GM21737 (cell line): ENCODE results near the gene KCNQ1.

Experiments
- ATAC-seq: cut with Tn5 transposase; IDR thresholded peaks from one replicate; pipeline ENCODE4 v1.9.1; 2021; ENCODE audit warnings: mild to moderate bottlenecking, moderate library complexity; ENCODE audit not compliant: unreplicated experiment

Gene KCNQ1

GRCh38 chr11:2798951-2799761 lies 354.3 kb downstream of the KCNQ1 start:
- no peak for ATAC-seq

- ATAC-seq: no peak
Measured at GRCh38 chr11:2799881-2800654, 355.3 kb downstream of the KCNQ1 start.

GRCh38 chr11:2800655-2801531 lies 356.1 kb downstream of the KCNQ1 start:
- ATAC-seq: no peak

DNA sequence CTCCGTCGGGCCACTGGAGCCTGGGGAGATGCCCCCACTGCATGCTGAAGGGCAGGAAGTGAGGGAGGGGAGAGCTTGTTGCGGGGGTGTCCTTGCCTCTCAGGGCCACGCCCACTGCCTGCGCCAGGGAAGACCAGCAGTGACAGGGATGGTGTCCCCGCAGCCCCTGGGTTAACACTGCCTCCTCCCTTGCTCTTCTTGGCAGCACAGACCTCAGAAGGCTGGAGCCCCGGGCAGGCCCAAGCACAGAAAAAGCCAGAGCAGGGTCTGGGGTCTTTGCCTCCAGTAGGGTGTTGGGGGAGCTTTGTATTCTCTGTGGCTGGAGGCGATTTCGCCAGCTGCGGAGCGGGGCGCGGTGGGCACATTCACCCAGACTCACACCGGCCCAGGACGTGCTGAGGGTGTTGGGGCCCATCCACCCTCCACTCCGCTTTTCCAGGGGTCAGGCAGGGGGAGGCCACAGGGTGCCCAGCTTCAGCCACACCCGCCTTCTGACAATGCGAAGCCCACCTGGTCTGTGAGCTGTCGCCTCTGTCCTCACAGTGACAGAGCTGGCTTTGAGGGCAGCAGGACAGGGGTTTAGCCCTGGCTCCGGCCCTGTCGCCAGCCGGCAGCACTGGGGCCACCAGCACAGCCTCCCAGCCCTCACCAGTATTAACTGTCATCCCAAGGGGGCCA lies 357.0 kb downstream of the KCNQ1 start:
- no peak for ATAC-seq

GRCh38 chr11:2802389-2803185 lies 357.8 kb downstream of the KCNQ1 start:
- ATAC-seq: no peak

DNA sequence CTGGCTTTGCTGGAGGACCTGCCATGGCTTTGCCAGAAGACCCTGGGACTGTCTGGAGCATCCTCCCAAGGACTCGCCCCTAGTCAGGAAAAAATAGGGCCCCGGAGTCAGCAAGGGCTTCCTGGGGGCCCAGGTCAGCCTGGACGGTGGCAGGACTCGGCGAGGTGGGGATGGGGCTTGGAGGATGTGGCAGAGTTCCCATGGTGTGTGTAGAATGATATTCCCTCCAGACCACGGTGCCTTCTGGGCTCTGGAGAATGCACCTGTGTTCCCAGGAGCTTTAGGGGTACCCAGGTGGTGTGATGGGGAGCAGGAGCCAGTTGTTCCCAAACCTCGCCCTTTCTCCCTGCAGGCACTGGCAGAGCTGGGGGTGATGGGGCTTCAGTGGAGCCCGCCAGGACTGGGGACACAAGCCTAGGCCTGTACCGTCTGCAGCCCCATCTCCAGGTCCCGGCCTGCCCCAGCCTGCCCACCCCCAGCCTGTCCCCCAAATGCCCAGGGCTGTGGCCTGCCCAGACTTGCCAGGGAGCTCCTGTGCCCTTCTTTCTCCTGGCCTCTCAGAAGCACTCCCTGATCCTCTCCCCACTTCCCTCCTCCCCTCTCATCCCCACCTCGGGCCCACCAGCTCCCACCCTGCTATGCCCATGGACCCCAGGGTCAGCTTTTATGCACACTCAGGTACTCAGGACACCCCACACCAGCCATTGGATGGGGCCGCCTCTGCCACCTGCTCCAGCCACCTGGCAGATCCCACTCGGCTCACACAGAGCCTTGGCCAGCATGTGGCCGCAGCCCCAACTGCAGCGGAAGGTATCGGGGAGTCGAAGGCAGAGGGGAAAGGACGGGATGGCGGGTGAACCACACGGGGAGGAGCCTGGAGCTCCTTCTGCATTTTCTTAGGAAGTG lies 358.6 kb downstream of the KCNQ1 start:
- no peak for ATAC-seq

DNA sequence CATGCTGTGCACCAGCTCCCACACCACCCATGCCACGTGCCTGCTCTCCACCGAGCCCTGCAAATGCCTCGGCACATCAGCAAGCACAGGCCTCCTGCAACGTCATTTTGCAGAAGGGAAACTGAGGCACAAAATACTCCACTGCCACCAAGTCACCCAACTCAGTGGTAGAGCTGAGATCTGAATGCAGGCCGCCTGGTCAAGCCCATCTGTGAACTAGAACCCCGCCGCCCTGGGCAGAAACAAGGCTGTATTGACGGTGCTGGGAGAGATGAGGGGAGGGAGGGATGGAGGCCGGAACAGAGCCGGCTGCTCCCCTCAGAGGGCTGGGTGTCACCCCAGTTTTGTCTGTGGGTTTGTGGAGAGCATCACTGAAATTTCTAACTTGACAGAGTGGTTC lies 359.4 kb downstream of the KCNQ1 start:
- no peak for ATAC-seq

GRCh38 chr11:2804701-2805387 lies 360.0 kb downstream of the KCNQ1 start:
- ATAC-seq: no peak

DNA sequence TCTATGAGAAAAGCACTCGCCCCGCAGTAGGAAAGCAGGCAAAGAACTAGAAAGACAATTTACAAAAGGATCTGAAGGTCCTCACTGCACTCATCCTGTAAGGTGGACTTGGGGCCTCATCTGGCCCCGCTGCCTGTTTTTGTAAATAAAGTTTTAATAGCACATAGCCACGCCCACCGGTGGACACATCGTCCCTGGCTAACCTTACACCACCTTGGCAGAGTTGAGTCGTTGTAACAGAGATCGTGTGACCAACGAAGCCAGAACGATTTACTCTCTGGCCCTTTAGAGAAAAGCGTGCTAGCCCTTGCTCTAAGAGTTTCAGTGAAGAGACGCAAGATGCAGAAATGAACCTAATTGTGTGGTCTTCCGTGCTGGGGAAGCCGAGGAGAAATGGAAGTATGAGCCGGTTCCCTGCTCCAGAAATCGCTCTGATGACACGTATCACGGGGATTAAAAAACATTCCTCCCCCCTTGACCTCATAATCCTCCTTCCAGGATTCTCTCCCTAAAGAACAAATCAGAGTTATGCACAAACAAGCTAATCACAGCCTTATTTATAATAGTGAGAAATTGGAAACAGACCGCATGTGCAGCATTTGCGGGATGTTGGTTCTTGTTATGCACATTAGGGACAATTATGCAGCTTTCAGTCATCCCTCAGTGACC lies 360.7 kb downstream of the KCNQ1 start:
- no peak for ATAC-seq

DNA sequence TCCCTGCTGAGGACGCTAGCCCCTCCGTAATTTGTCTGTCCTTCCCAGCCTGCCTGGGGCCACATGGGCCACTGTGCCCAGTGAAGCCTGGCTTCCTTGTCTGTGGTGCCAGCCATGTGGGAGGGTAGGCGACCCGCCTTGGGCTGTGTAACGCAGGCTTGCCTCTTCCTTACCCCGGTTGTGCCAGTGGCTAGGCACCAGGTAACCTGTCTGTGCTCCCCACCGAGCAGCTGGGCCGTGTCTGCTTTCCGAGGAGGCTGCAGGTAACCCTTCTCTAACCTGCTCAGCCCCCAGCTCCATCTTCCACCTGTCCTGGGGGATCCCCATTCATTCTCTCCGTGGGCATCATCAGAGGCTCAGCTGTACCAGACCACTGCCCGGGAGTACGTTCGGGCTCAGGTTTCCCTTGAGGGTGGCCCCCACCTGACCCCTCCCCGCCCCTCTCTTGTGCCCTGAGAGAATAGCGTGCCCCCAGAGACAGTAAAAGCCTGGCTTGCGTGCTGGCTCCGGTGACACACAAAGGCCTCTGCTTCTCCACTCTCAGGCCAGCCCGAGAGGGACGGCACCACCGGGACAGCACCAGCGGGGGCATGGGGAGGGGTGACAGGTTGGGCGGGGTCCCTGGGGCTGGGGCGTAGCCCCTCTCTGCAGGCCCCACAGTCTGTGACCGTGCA lies 361.7 kb downstream of the KCNQ1 start:
- ATAC-seq: no peak

GRCh38 chr11:2807025-2807681 lies 362.3 kb downstream of the KCNQ1 start:
- ATAC-seq: no peak

DNA sequence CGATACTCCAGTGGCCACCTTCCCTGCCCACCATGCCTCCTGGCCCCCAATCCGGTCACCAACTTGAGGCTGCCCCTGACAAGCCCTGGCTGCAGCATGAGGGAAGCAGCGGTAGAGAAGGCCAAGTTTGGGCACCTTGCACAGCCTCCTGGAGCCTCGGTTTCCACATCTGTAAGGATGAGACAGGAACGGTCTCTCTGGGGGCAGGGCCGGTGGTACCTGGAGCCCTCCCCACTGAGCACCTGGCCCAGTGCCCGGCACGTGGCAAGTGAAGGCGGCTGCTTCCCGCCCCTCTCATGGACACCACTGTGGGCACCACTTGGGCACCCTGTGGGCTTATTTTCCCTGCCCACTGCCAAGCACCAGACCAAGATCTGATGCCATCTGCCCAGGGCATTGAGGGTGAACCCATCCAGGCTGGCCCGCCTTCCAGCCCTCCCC lies 363.0 kb downstream of the KCNQ1 start:
- no peak for ATAC-seq

DNA sequence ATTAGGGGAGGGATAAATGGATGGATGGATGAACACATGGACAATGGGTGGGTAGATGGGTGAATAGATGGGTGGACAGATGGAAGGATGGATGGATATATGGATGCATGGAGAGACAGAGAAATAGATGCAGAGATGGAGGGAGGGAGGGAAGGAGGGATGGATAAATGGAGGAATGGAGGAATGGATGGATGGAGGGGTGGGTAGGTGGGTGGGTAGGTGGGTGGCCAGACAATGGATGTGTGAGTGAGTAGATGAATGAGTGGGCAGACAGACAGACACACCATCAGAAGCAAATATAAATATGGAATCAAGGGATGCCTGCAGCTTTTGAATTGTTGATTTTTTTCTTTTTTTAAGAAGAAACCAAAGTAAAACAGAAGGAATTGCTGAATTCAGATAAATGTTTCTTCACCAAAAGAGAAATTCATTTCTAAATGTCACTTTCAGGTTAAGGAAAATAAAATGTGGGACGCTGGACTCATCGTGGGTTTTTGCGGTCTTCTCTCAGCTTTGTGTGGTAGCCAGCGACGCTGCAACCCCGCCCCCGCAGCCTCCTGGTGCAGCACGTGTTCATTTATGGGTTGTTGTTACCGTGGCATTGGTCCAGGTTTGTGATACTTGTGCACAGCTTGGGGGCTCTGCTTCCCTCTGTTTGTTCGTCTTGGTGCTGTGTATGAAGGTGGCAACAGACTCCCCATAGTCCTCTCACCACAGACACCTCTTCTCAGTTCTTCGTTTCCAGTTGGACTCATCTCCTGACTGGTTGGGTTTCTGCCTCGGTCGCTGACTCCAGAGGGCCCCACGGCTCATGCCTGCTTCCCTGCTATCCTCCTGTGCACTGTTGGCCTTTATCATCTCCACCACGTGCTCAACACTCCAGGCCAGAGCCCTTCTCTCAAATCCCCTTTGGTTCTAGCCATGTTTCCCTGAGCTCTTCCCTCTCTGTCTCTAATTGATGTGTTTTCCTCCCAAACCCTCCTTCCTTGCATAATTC lies 364.3 kb downstream of the KCNQ1 start:
- ATAC-seq: no peak

DNA sequence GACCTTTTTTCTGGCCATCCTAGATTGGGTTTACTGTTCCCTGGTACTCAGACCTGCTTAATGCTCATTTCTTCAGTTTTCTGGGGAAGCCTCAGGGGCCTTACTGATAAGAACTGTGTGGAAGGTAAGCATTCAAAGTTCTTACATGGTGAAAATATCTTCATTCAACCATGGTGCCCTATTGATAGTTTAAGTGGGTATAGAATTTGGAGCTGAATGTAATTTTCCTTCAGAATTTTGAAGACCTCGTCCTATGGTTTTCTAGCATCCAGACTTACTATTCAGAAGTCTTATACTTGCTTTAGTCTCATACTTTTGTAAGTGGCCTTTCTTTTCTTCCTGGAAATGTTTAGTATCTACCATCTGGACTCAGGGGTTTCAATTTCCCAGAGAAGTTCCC lies 365.0 kb downstream of the KCNQ1 start:
- no peak for ATAC-seq

GRCh38 chr11:2810411-2811205 lies 365.8 kb downstream of the KCNQ1 start:
- ATAC-seq: no peak
